8988T (cell line): ENCODE data around the gene ABCA1.

Experiments
- DNase-seq: peaks from one replicate; pipeline ENCODE4 v3.0.0; 2011

Gene ABCA1

GRCh38 chr9:104835161-104835560 lies 92.8 kb downstream of the ABCA1 start:
- no peak for DNase-seq

DNA sequence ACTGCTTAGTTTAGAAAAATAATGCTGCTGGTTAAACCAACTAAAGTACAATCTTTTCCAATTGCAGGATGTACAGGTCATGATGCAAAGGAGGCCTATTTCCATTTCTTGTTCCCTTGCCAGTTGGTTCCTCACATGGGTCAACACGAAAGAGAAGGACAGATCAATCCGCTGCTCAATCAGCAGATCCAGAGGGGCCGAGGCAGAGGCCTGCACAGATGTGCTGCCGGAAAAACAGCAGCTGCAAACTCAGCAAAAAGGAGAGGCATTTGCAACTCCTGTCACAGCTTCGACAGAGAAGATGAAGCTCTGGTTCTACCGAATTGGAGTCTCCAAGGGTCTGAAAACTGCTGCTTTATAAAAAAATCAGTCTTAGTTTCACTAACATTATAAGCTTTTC lies 94.3 kb downstream of the ABCA1 start:
- DNase-seq, result no peak

DNA sequence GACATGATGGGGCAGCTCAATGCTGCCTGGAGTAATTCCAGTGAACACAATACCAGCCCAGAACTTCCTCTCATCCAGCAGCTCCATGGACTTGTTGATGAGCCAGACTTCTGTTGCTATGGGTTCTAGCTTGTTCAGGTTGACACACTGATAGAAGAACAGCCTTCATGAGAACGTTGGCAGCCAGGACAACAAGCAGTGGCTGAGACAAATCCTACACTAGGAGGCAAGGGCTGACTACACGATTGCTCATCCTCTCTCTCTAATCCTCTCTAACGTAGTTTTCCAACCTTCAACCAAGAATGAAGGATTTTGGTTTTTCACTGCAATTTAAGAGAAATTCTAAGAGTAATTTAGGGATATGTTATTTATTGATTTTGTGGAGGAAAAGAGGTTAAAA lies 96.3 kb downstream of the ABCA1 start:
- no peak for DNase-seq

GRCh38 chr9:104826911-104827310 lies 101.0 kb downstream of the ABCA1 start:
- no peak for DNase-seq

- DNase-seq, result no peak
Observed at GRCh38 chr9:104826079-104826775, 101.7 kb downstream of the ABCA1 start.

DNA sequence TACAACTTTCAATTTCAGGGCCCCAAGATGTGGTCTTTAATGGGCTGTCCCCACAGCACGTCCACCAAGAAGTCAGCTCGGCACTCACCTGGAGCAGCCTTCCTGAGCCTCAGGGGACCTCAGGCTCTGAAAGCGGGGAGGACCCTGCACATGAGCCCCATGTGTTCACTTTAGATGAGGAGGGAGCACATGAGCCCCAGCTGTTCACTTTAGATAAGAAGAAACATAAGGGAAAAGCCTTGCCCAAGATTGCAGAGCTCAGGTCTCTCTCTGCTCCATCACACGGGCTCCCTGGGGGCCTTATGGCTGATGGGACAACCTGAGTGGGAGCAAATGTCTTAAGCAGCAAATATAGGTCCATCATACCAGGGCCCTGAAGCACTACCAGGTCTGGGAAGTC lies 107.6 kb downstream of the ABCA1 start:
- no peak for DNase-seq

DNA sequence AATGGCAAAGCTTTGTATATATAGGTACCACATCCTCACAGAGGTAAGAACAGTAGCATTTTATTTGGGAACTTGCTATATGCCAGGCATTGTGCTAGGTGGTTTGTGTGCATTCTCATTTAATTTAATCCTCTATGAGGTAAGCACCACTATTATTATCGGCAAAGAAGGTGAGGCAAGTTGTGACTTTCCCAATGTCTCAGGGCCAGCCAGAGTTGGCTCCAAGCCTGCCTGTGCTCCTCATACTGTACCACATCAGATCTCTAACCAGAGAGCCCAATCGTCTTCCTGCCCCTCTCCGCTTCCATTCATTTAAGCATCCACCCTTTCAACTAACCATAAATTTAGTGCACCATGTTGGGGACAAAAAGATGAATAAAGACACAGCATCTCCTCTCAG lies 108.9 kb downstream of the ABCA1 start:
- DNase-seq, result no peak

- no peak for DNase-seq
Observed at GRCh38 chr9:104817437-104817836, 110.5 kb downstream of the ABCA1 start.

DNA sequence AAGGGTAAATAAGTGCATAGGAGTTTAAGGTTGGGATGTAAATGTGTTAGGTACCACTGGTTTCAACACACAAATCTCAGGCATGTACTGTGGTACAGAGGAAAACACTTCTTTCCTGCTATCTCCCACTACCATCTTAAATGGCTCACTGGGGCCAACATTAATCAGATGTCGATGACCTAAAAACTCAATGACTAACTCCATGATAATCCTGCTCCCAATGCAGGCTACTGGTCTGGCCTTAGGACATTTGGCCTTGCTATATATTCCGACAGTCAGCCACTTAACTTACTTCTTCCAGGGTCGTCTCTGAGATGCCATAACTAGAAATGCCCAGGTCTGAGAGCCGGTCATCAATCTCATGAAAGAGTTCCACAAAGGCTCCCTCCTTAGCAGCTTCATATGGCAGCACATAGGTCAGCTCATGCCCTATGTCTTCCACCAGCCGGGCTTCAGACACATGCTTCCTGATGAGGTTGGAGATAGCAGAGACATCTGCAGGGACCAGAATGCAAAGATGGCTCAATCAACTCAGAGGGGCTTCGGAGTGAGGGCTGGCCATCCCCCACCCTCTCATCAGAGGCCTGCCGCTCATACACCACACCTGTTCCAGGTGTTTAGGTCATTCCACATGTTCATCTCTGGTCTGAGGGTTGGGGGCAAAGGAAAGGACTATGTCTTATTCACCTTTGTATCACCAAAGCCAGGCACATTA lies 111.9 kb downstream of the ABCA1 start:
- no peak for DNase-seq

GRCh38 chr9:104810421-104811339 lies 117.3 kb downstream of the ABCA1 start:
- no peak for DNase-seq

- DNase-seq, result no peak
Observed at GRCh38 chr9:104808035-104808614, 119.8 kb downstream of the ABCA1 start.

- DNase-seq, result no peak
Observed at GRCh38 chr9:104805441-104805840, 122.5 kb downstream of the ABCA1 start.

- DNase-seq, result no peak
Observed at GRCh38 chr9:104802906-104803305, 125.0 kb downstream of the ABCA1 start.

GRCh38 chr9:104802110-104802509 lies 125.8 kb downstream of the ABCA1 start:
- no peak for DNase-seq

GRCh38 chr9:104800068-104800785 lies 127.7 kb downstream of the ABCA1 start:
- no peak for DNase-seq

- DNase-seq, result no peak
Observed at GRCh38 chr9:104798209-104798995, 129.6 kb downstream of the ABCA1 start.

- DNase-seq, result no peak
Observed at GRCh38 chr9:104795857-104796256, 132.1 kb downstream of the ABCA1 start.

- no peak for DNase-seq
Observed at GRCh38 chr9:104795082-104795481, 132.9 kb downstream of the ABCA1 start.

GRCh38 chr9:104794070-104794469 lies 133.9 kb downstream of the ABCA1 start:
- DNase-seq, result no peak

- no peak for DNase-seq
Observed at GRCh38 chr9:104788251-104788650, 139.7 kb downstream of the ABCA1 start.

GRCh38 chr9:104787306-104788015 lies 140.5 kb downstream of the ABCA1 start:
- no peak for DNase-seq
